Measurements from ENCODE around the gene FOXS1.

The FOXS1 gene

DNA sequence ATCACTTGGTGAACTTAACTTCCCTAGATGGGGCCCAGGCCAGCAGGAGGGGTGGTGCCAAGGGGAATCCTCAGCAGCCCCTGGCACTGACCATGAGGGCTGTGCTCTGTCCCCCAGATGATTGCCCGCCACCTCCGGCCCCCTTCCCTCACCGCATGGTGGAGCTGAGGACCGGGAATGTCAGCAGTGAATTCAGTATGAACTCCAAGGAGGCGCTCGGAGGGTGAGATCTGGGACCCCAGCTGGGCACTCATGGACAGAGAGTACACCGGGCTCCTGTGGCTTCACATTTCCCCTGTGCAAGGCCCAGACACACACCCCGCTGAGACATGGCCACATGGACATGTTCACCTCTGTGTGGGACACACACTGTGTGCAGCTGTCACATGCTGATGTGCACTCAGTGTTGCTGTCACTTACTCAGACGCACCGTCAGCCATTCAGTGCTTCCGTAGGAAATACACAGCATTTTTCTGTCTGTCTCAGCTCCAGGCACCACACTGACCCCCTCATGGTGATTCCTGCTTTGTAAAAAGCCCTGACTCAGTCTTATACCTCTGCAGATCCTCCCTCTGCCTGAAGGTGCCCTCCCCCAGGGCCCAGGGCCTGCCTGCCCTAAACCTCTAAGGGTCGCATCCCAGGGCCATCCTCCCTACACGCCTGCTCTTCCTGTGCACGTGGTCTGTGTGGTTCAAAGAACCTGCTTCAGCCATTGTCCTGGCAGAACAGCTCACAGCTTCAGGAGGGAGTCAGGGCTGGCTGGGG is 21.9 kb downstream of the FOXS1 start:
- Histone ChIP-seq H3K27ac (ENCODE audit: low read length) (no peak overlapping the region), H3K4me1 (ENCODE audit: low read length) (peaks cover 17% of the 10 kb centered on the region), H2AFZ (ENCODE audit: low read length) (no peak overlapping the region), H3K9me2 (replicated peaks; ENCODE audit: insufficient read depth, low read length) (no peaks in the 10 kb centered on the region), H3K4me3 (ENCODE audit: low read length) (no peak overlapping the region), H3F3A (ENCODE audit: insufficient read depth, low read length) (no peaks in the 10 kb centered on the region), H3K9me3 (replicated peaks; ENCODE audit: insufficient read depth, low read length) (no peaks in the 10 kb centered on the region), H3K79me2 (ENCODE audit: low read length) (no peaks in the 10 kb centered on the region), H3K27me3 (replicated peaks; ENCODE audit: insufficient read depth, low read length) (no peaks in the 10 kb centered on the region; the same call in 1 of the 2 replicates), H4K20me1 (ENCODE audit: insufficient read depth, low read length) (no peaks in the 10 kb centered on the region), H3K36me3 (replicated peaks; ENCODE audit: insufficient read depth, low read length) (no peaks in the 10 kb centered on the region), H3K4me2 (ENCODE audit: low read depth, low read length) (peak overlapping the region; percentile 56), H3K9ac (ENCODE audit: low read length) (no peak overlapping the region)
- DNase-seq, result peak; percentile 66
- TF ChIP-seq EZH2phosphoT487 (IDR thresholded peaks at IDR 0.05; ENCODE audit: low read length) (no peak), EZH2 (optimal IDR thresholded peaks at IDR 0.05; ENCODE audit: low read depth, low read length) (no peak)
- TF ChIP-seq, protein P1, sequence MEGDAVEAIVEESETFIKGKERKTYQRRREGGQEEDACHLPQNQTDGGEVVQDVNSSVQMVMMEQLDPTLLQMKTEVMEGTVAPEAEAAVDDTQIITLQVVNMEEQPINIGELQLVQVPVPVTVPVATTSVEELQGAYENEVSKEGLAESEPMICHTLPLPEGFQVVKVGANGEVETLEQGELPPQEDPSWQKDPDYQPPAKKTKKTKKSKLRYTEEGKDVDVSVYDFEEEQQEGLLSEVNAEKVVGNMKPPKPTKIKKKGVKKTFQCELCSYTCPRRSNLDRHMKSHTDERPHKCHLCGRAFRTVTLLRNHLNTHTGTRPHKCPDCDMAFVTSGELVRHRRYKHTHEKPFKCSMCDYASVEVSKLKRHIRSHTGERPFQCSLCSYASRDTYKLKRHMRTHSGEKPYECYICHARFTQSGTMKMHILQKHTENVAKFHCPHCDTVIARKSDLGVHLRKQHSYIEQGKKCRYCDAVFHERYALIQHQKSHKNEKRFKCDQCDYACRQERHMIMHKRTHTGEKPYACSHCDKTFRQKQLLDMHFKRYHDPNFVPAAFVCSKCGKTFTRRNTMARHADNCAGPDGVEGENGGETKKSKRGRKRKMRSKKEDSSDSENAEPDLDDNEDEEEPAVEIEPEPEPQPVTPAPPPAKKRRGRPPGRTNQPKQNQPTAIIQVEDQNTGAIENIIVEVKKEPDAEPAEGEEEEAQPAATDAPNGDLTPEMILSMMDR (IDR thresholded peaks at IDR 0.05; ENCODE audit: low read length), result no peak

GRCh38 chr20:31822421-31823330 is 22.7 kb downstream of the FOXS1 start:
- Histone ChIP-seq H3K4me2 (ENCODE audit: low read depth, low read length) (peak overlapping the region; percentile 56), H3K4me3 (ENCODE audit: low read length) (no peak overlapping the region), H3K79me2 (ENCODE audit: low read length) (no peaks in the 10 kb centered on the region), H2AFZ (ENCODE audit: low read length) (0 out of 2 replicates have a peak overlapping the region, but pooled peaks have one; percentile 16), H3K36me3 (replicated peaks; ENCODE audit: insufficient read depth, low read length) (no peaks in the 10 kb centered on the region), H3K9me2 (replicated peaks; ENCODE audit: insufficient read depth, low read length) (no peaks in the 10 kb centered on the region), H3F3A (ENCODE audit: insufficient read depth, low read length) (no peaks in the 10 kb centered on the region), H3K9me3 (replicated peaks; ENCODE audit: insufficient read depth, low read length) (no peaks in the 10 kb centered on the region), H4K20me1 (ENCODE audit: insufficient read depth, low read length) (no peaks in the 10 kb centered on the region), H3K27me3 (replicated peaks; ENCODE audit: insufficient read depth, low read length) (no peaks in the 10 kb centered on the region; the same call in 1 of the 2 replicates), H3K4me1 (ENCODE audit: low read length) (peaks cover 17% of the 10 kb centered on the region), H3K27ac (ENCODE audit: low read length) (no peak overlapping the region), H3K9ac (ENCODE audit: low read length) (no peak overlapping the region)
- peak; percentile 51 for DNase-seq
- TF ChIP-seq EZH2phosphoT487 (IDR thresholded peaks at IDR 0.05; ENCODE audit: low read length), result no peak
- TF ChIP-seq EZH2 (optimal IDR thresholded peaks at IDR 0.05; ENCODE audit: low read depth, low read length), result no peak
- TF ChIP-seq, protein P1 (IDR thresholded peaks at IDR 0.05; ENCODE audit: low read length), result peak; percentile 99

GRCh38 chr20:31821427-31821826 is 24.0 kb downstream of the FOXS1 start:
- H3F3A ChIP-seq (ENCODE audit: insufficient read depth, low read length), result no peaks in the 10 kb centered on the region
- no peaks in the 10 kb centered on the region for H4K20me1 ChIP-seq (ENCODE audit: insufficient read depth, low read length)
- H3K9me2 ChIP-seq (replicated peaks; ENCODE audit: insufficient read depth, low read length), result no peaks in the 10 kb centered on the region
- H3K27ac ChIP-seq (ENCODE audit: low read length), result no peak overlapping the region
- no peak overlapping the region for H3K4me2 ChIP-seq (ENCODE audit: low read depth, low read length)
- no peaks in the 10 kb centered on the region; the same call in 1 of the 2 replicates for H3K27me3 ChIP-seq (replicated peaks; ENCODE audit: insufficient read depth, low read length)
- peaks cover 17% of the 10 kb centered on the region for H3K4me1 ChIP-seq (ENCODE audit: low read length)
- TF ChIP-seq EZH2phosphoT487 (IDR thresholded peaks at IDR 0.05; ENCODE audit: low read length) (no peak), EZH2 (optimal IDR thresholded peaks at IDR 0.05; ENCODE audit: low read depth, low read length) (no peak)
- TF ChIP-seq, protein P1 (IDR thresholded peaks at IDR 0.05; ENCODE audit: low read length), result no peak
- no peak overlapping the region for H3K9ac ChIP-seq (ENCODE audit: low read length)
- H3K79me2 ChIP-seq (ENCODE audit: low read length), result no peaks in the 10 kb centered on the region
- no peak overlapping the region for H2AFZ ChIP-seq (ENCODE audit: low read length)
- H3K4me3 ChIP-seq (ENCODE audit: low read length), result no peak overlapping the region
- no peak for DNase-seq
- H3K36me3 ChIP-seq (replicated peaks; ENCODE audit: insufficient read depth, low read length), result no peaks in the 10 kb centered on the region
- H3K9me3 ChIP-seq (replicated peaks; ENCODE audit: insufficient read depth, low read length), result no peaks in the 10 kb centered on the region

Measured in MM.1S (cell line).